ENCODE results near the gene FRAS1.

Gene FRAS1

DNA sequence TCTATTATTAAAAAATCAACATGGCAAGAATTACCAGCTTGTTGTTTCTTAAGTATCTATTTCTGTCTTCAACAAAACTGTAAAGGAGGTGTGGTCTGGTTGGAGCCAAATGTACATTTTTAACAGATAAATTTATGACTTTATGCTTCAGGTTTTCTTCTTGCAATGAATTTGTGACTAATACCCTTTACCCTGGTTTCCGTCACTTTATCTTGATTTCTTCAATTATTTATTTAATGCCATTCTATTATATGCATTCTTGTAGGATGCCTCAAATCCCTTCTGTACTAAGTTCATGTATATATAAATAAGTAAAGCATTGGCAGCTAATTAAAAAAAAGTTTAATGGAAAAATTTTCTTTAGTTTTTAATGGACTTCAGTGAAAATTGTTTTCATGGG lies 453.0 kb downstream of the FRAS1 start:
- DNase-seq (ENCODE audit: low read depth in 2 of 2): no peak

DNA sequence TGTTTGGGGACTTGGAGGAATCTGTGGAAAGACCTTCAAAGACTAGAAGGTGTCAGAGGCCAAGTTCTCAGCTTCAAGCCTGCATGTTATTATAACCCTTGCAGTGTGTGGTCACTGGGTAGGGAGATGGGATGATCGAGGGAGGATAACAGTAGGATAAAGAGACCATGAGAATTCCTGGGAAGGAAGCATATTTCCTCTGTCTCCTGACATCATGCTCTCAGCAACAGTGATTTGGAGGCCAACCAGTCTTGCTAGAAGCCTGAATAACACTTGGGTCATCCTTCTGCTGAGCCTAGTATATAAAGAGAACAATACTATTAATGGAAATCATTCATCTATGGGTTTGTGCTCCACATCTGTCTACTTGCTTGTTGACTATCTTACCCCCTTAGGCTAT lies 453.6 kb downstream of the FRAS1 start:
- no peak for DNase-seq (ENCODE audit: low read depth in 2 of 2)

DNA sequence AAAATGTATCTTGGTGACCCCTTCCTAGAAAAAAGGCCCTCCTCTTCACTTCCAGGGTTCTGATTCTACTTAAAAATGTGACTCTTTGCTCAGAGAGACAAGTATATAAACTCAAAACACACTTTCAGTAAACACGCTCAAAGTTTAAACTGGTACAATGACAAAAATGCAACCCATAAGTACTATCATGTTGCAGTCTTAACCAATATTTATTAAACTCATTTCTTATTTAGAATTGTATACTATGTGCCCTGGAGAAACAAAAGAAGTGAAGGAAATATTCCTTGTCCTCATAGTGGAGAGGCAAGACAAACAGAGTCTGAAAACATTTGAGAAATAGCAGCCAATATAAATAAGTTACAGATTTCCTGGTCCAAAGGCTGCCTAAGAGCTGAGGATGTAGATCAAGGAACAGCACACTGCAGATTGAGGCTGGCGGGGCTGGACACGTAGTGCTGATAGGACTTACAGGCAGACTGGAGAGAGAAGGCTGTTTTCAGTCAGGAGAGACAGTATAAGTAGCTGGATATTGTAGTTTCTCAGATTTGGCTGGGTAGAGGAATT lies 455.3 kb downstream of the FRAS1 start:
- DNase-seq (ENCODE audit: low read depth in 2 of 2): no peak

DNA sequence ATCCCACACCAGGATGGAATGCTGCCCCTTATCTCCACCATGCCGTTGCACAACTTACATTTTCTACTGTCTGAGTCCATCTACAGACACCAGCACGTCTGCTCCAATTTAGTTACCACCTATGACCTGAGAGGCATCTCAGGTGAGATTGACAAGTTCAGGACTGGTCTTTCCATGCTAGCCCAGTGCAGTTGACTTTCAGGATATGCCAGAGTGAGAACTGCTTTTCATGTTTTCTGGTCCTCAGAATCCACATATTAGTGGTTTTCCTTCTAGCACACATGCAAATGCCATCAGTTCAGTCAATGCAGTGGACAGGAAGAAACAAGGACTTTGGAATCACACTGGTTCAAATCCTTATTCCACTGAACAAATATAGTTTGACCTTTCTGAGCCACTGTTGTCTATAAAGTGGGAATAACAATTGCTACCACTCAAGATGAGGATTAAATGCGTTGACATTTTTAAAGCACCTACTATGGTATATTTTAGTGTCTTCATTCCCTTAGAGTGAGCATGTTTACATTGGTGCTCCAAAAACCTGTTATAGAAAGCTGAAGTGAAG lies 456.4 kb downstream of the FRAS1 start:
- DNase-seq (ENCODE audit: low read depth in 2 of 2): no peak

DNA sequence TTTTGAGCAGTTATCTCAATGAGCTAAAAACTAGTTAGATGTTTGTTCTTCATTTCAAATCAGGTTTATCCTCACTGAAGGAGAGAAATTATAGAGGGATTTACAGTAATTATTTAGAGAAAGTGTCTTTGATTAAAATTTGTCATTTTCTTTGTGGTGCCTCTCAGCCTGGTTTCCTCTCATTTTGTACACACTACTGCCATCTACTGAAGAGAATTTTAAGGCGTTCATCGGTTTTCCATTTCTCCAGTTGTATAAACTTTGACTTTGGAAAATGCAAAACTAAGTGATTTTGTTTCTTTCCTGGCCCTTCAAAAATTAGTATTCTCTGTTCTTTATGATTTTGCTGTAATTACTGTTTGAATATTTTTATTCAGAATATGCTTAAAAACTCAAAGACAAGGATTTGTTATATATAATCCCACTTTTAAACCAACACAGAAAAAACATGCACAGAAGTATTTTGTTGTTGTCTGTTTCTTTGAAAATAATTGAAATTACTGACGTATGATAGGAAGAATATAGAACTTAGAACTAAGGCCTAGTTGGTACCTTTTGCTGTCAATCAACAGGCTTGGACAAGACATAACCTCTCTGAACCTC lies 460.0 kb downstream of the FRAS1 start:
- DNase-seq (ENCODE audit: low read depth in 2 of 2): no peak

DNA sequence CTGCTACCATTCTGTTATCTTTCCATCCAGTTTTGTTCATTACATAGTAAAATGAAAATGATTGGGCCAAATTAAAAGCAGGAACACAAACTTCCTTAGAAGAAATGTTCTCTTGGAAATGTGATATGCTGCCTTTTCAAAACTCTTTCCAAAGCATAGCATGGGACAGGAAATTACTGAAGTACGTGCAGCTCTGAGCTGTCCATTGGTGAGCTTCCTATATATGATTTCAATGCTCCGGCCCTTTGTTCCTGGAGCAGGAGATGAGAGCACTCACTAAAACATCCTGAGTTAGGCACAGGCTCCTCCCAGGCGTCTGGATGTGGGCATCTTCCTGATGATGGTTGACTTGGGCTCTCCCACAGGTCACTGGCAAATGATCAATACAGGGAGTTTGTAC lies 461.4 kb downstream of the FRAS1 start:
- DNase-seq (ENCODE audit: low read depth in 2 of 2): no peak

DNA sequence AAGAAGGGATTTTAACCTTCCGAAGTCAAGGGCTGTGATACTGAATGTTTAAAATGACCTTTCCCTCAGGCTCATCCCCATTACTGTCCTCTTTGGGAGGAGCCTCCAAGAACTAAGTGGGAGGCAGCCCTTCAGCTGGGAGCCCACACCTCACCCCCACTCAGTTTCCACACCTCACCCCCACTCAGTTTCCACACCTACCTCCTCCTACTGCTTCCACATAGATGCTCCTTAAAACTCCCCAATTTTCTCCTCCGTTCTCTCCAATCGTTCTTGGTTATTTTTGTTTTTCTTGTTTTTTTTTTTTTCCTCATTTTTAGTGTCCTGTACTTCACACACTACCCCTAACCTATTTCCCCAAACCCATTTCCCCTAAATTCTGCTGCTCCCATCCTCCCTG lies 462.8 kb downstream of the FRAS1 start:
- DNase-seq (ENCODE audit: low read depth in 2 of 2): no peak

DNA sequence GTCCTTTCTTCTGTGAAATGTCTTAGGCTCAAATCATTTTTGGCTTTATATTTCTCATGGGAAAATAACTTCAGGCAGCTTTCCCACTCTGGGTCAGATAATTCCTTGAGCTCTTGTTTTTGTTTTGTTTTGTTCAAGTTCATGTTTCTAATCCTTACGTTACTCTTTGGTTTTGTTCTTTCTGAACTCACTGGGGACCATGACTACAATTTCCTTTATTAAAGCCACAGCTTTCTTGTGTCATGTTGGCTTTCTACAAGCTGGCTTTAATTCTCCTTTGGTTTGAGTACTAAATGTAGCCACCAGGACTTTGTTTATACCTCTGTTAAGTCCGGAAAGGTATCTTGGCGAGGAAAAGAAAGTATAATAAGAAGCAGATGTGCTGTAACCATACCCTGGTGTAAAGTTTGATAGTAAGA lies 463.7 kb downstream of the FRAS1 start:
- no peak for DNase-seq (ENCODE audit: low read depth in 2 of 2)

DNA sequence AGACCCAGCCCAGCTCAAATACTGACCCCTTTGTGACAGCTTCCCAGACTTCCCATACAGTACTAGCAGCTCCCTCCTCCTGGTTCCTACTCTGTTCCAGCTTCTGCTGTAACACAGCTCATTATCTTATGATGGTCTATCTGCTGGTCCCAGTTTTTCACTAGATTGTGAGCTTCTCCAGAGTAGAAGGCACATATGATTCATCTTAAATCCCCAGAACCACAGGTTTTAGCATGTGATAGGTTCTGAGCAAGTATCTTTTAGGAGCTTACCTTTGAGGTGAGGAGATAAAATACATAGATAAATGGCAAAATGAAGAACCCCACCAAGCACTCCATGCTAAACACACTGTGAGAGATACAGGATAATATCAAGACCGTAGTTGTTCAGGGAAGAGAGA lies 466.9 kb downstream of the FRAS1 start:
- no peak for DNase-seq (ENCODE audit: low read depth in 2 of 2)

DNA sequence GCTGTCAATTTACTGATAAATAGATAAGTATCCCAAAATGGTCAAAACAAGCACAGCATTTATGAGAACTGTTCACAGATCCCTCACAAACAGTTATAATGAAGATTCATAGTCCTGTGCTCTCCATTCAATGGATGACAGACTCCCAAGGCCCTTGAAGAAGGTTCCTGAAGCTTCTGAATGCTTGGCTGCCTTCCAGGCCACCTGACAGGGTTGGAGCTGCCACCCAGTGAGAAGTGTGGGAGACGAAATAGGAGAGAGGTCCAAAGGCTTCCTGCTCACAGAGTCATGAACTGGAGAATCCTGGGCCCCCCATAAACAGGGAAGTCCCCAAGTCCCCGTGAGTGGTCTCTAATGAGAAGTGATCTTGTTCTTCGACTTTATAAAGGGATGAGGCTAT lies 468.4 kb downstream of the FRAS1 start:
- no peak for DNase-seq (ENCODE audit: low read depth in 2 of 2)

DNA sequence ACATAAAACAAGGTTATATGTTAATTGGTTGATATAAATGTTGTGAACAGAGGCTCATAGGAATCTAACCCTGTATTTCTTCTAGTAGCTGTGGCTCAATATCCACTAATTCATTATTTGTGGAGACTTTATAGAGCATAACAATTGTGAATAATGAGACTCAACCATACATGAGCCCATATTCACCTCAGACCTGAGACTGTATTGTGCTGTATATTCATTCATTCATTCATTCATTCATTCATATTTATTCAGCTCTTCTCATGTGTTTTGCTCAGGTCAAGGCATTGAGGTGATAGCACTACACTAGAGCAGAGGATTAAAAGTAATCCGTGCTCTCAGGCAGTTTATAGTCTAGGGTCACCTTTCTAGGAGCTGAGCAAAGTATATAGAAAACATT lies 470.0 kb downstream of the FRAS1 start:
- no peak for DNase-seq (ENCODE audit: low read depth in 2 of 2)

DNA sequence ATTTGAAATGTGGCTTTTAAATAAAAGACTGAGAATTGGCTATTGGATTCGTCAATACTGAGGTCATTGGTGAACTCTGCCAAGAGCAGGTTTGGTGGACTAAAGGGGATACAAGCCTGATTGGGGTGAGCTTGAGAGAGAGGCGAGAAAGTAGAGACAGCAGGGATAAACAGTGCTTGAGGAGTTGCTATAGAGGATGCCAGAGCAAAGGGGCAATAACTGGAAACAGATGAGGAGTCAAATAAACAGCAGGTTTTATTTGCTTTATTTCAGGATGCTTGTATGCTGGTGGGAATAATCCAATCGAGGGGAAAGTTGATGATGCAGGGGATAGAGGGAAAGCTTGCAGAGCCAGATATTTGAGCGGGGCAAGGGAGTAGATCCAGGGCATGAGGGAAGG lies 470.4 kb downstream of the FRAS1 start:
- no peak for DNase-seq (ENCODE audit: low read depth in 2 of 2)

DNA sequence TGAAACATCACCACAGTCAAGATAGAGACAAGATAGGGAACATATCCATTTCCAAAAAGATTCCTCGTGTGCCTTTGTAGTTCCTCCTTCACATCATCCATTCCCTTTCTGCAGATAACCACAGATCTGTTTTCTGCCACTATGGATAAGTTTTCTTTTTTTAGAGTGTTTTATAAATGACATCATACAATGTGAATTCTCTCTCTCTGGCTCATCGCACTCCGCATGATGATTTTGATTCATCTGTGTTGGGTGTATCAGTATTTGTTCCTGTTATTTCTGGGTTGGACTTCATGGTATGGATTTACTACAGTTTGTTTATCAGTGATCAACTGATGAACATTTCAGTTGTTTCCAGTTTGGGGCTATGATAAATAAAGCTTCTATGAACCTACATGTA lies 471.2 kb downstream of the FRAS1 start:
- no peak for DNase-seq (ENCODE audit: low read depth in 2 of 2)

DNA sequence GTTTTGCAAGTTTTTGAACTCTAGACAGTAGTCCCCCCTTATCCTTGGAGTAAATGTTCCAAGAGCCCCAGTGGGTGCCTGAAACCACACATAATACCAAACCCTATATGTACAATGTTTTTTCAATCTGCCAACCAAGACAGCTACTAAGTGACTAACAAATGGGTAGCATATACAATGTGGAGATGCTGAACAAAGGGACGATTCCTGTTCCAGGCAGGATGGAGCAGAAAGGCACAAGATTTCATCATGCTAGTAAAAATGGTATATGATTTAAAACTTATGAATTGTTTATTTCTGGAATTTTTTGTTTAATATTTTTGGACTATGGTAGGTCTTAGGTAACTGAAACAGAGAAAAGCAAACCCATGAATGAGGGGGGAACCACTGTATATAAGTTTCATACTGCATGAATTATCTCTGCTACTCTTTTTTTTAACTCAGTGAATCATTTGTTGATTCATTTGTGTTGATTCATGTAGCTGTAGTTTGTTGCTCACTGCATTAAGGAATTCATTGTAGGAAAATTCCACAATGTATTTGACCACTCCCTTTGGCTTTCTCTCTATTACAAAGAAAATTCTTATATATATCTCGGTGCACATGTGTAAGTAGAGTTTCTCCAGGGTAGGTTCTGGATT lies 472.6 kb downstream of the FRAS1 start:
- no peak for DNase-seq (ENCODE audit: low read depth in 2 of 2)

DNA sequence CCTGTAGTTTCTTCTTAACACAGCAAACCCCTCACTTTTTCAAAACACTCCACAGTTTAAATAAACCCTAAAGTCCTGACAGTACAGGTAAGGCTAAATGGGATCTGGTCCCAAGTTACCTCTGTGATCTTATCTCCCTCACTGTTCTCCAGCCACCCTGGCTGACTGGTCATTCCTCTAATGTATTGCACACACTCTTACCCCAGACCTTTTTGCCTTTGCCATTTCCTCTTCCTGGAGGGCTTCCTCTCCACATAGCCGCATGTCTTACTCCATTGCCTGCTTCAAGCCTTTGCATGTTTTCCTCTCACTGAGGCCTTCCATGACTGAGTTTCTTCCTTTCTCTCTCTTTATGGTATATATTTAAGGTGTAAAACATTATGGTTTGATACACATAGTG lies 474.9 kb downstream of the FRAS1 start:
- DNase-seq (ENCODE audit: low read depth in 2 of 2): no peak

DNA sequence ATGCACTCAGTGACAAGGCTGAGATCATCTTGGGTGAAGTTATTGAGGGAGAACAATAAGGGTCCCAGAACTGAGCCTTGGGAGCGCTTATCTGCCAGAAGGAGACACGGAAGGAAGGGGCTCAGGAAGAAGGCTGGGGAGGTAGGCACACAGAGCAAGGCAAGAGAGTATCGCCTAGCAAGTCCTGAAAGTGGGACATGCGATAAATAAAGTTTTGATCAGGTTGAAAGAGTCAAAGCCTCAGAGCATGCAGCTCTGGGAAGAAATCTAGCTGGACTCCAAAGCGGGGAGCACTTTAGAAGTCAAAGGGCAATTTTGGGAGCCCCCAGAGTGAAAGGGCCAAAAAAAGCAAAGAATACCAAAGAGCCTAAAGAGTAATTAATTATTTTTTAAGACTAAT lies 476.7 kb downstream of the FRAS1 start:
- DNase-seq (ENCODE audit: low read depth in 2 of 2): no peak

DNA sequence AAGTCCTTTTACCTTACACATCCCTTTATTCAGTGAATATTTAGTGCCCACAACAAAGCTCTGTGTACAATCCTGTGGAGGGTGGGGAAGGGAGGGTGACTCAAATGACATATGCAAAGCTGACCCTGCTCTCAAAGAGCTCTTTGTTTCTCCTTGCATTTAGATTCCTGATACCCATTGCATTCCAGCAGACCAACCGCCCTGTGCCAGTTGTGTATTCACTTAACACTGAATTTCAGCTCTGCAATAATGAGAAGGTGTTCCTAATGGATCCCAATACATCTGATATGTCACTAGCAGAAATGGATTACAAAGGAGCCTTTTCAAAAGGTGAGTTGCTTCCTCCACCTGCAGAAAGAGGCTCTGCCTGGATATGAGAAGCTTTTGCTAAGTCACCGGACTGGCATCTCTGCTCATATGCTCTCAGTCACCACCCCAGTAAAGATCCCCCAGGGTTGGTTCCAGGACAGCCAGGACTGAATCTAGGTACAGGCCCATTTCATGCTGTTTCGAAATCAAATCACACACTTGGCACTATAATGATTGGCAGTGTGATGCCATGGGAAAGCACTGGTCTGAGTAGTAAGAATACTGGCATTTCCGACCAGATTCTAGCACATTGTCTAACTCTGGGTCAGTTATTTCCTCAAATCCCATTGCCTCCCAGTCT lies 477.3 kb downstream of the FRAS1 start:
- DNase-seq (ENCODE audit: low read depth in 2 of 2): no peak

DNA sequence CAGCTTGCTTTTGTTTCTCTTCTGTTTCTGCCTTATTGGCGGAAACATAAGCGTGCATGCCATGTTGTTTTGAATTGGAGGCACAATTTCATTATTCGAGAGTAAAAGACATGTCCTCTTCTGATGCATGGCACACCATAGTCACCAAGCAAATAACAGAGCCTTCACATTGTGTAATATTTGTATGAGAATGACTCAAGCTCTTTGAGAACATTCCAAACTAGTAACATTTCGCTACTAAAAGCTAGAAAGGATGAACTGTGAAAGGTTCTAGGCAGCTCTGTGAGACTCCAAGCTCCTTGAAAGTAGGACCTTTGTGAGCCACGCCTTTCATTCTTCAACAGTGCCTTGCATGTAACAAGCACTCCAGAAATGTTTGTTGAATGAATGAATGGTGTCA lies 485.2 kb downstream of the FRAS1 start:
- DNase-seq (ENCODE audit: low read depth in 2 of 2): no peak

DNA sequence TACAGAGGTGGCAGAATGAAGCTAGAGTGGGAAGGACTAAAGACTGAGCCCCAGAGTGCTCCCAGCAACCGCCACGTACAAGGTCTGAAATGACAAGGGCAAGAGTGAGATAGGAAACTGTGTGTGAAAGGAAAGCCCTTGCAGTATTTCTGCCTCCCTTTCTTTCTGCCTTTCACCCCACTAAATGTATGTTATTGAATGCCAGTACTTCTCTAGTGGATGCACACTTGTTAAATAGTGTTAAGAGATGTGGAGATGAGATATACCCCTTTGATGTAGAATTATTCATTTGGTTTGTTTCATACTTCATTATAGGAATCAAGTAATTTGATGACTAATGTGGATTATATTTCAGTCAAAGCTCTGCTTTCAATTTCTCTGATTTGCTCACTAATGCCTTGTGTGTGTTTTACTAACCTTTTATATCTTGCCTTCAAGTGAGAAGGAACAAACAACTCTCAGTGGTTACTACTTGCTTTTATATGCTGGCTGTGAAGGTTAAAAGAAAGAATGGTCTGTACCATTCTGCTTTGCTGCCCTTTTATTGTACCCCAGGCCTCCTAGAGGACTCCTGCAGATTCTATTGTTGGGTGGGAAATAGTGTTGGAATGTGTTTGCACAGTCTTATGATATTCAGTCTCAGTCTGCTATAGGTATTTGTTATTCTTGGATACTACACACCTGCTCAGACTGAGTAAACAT lies 486.5 kb downstream of the FRAS1 start:
- no peak for DNase-seq (ENCODE audit: low read depth in 2 of 2)

DNA sequence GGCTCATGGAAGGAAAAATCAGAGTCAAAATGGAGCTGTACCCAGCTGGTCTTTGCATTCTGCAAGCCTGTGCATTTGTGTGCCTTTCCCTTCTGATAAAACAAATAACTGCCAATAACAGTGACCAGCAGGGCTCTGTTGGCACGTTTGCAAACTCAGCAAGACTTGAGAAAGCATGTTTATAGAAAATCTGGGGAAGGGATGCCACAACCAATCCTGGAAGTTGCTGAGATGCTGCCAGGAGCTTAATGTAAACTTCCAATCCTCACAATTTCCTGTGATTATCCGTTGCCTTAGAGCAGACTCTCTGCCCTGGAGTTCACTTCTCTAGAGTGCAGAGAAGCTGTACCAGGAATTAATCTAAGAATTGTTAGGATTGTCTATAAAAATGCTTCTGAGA lies 487.6 kb downstream of the FRAS1 start:
- DNase-seq (ENCODE audit: low read depth in 2 of 2): no peak

DNA sequence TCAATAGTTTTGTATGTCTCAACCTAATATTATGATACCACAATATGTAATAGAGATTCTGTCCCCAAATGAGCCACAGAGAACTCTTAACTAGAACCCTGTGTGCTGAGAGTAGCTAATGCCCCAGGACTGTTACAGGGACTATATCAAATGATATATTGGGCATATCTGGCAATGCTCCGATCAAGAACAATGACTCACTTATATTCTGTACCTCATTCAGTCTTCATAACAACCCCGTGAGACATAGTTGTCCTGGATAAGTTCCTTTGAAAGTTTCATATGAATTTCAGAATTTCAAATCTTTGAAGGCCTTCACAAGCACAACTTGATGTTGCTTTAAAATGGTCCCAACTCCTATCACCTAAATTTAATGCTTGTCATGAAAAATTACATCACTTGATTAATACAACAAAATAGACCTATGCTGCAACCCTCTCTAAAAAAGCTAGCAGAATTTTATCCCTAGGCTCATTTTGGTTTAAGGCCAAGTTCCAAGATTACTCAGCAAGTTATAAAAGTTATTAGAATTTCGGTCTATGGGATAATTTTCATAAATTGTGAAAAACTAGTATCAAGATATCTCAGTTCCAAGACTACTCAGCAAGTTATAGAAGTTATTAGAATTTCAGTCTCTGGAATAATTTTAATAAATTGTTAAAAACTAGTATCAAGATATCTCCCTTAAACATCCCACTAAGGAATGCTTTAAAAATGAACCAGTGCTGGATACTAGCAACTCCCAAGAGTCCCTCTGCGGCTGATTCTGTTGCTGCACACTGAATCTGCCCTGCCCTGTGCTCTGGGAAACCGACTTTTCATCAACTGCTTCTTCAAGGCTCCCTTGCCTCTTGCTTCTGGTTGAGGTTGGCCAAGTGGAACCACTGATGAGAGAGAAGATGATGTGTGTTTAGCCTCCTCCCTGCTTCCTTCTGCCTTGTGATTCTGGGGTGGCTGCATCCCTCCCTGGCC lies 488.4 kb downstream of the FRAS1 start:
- DNase-seq (ENCODE audit: low read depth in 2 of 2): no peak
